ENCODE measurements around the gene MCRIP1. TPM values are rescaled to one million over a fixed set of nuclear protein-coding genes. Genes with fewer than 3 reads are reported as not detected.

MCRIP1 gene
- total and polyA plus RNA-seq, 10 of the 15 experiments (the other 5 are each of a cell fraction or from before 2014, with no cell fraction given): 0.31 to 54.4 (median 30.8) TPM

DNA sequence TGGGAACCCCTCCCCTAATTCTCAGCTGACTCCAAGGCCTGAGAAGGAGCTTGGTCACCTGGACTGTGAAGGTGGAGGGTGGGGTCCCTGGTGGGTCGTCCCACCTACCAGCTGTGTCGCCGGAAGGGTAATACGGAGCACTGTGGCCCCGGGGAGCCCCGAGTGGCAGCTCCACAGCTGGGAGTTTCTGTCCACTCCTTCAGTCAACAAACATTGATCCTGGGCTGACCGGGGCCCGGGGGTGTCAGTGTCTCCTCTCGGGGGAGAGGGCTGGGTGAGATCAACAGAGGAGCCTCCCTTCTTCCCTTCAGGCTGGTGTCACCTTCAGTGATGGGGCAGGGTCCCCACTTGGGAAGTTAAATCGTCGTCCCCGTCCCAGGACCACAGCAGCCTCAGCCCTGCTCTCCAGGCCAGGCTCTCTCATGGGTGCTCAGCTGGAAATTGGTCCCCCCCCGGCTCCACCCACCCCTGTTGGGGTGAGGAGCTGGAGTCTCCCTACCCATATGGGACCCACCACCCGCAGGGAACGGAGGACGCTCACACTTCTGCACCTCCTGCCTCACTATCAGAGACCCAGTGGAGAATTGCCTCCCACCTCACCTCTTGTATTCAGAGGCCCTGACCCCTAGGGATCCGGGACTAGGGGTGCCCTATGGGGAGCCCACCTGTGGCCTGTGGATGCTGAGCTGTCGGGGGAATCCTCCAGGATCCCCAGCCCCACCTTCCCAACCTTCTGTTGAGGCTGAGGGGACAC lies 27.2 kb downstream of the MCRIP1 start:
- ChIA-PET RAD21 (ENCODE audit: unreplicated experiment) (no interaction called here), CTCF (no interaction called here), SMC1A (ENCODE audit: uncharacterized antibody, unreplicated experiment) (no interaction called here), POLR2A (no interaction called here)
- Histone ChIP-seq H3K9me3 (replicated peaks; ENCODE audit: control insufficient read depth, insufficient read depth, low read length) (no peaks in the 10 kb centered on the region), H3K36me3 (ENCODE audit: control insufficient read depth in 2 of 2, insufficient read depth in 2 of 2, low read length in 1 of 2) (no peaks in the 10 kb centered on the region), H3K4me1 (ENCODE audit: control insufficient read depth, insufficient read depth, low read length) (no peaks in the 10 kb centered on the region), H3K4me3 (no peak overlapping the region), H4K20me1 (ENCODE audit: control insufficient read depth, insufficient read depth) (no peaks in the 10 kb centered on the region), H3K4me2 (ENCODE audit: control insufficient read depth, insufficient read depth) (no peak overlapping the region), H2AFZ (ENCODE audit: control insufficient read depth, low read depth, low read length) (no peak overlapping the region), H3K9ac (ENCODE audit: control insufficient read depth, insufficient read depth, low read length) (no peak overlapping the region), H3K79me2 (ENCODE audit: control insufficient read depth, insufficient read depth, low read length) (no peaks in the 10 kb centered on the region), H3K27ac (ENCODE audit: control insufficient read depth, insufficient read depth) (no peak overlapping the region), H3K27me3 (replicated peaks in 1 of 2; ENCODE audit: control insufficient read depth in 2 of 2, insufficient read depth in 2 of 2, low read length in 1 of 2) (peaks cover 1 to 4% of the 10 kb centered on the region in 2 experiments; a peak in 1 of 4 replicates)
- no TSS peak for BruUV-seq (replicated peaks)
- ATAC-seq: no peak
- no peak for FAIRE-seq
- intact Hi-C loops (cut with micrococcal nuclease; ENCODE audit: unreplicated experiment) (no loop called here), in situ Hi-C loops (cut with MboI) (no loop called here)
- 26% methylated on average over 18 of the region's 18 CpGs for WGBS (ENCODE audit: insufficient coverage, insufficient replicate concordance, low lambda C conversion rate, missing lambda C conversion rate)
- no peak for DNase-seq (ENCODE audit: low read depth, low spot score)
- no peak for TF ChIP-seq SUZ12 (IDR thresholded peaks at IDR 0.05; ENCODE audit: unreplicated experiment)
- TF ChIP-seq ZZZ3 (IDR thresholded peaks at IDR 0.05; ENCODE audit: control insufficient read depth, insufficient read length, low read depth): no peak
- TF ChIP-seq, protein P1, sequence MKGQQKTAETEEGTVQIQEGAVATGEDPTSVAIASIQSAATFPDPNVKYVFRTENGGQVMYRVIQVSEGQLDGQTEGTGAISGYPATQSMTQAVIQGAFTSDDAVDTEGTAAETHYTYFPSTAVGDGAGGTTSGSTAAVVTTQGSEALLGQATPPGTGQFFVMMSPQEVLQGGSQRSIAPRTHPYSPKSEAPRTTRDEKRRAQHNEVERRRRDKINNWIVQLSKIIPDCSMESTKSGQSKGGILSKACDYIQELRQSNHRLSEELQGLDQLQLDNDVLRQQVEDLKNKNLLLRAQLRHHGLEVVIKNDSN (IDR thresholded peaks at IDR 0.05; ENCODE audit: borderline replicate concordance, extremely low read length, insufficient read depth, low read depth, low read length): no peak
- TF ChIP-seq JUND (IDR thresholded peaks at IDR 0.05; ENCODE audit: low read depth, low read length): no peak
- no peak for TF ChIP-seq GABPA (IDR thresholded peaks at IDR 0.05; ENCODE audit: low read depth)
- TF ChIP-seq CEBPB (IDR thresholded peaks at IDR 0.05; ENCODE audit: borderline replicate concordance in 1 of 2, low read depth in 2 of 2, low read length in 2 of 2): no peak
- TF ChIP-seq, protein P2, sequence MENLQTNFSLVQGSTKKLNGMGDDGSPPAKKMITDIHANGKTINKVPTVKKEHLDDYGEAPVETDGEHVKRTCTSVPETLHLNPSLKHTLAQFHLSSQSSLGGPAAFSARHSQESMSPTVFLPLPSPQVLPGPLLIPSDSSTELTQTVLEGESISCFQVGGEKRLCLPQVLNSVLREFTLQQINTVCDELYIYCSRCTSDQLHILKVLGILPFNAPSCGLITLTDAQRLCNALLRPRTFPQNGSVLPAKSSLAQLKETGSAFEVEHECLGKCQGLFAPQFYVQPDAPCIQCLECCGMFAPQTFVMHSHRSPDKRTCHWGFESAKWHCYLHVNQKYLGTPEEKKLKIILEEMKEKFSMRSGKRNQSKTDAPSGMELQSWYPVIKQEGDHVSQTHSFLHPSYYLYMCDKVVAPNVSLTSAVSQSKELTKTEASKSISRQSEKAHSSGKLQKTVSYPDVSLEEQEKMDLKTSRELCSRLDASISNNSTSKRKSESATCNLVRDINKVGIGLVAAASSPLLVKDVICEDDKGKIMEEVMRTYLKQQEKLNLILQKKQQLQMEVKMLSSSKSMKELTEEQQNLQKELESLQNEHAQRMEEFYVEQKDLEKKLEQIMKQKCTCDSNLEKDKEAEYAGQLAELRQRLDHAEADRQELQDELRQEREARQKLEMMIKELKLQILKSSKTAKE (IDR thresholded peaks at IDR 0.05; ENCODE audit: low read depth, poor library complexity, severe bottlenecking): no peak
- no peak for TF ChIP-seq TCF12 (IDR thresholded peaks at IDR 0.05; ENCODE audit: low read depth, low read length)
- no peak for TF ChIP-seq NR2C2 (IDR thresholded peaks at IDR 0.05; ENCODE audit: borderline replicate concordance, control insufficient read depth, insufficient read length, low read depth)
- TF ChIP-seq ATF7 (IDR thresholded peaks at IDR 0.05; ENCODE audit: low read depth): no peak
- TF ChIP-seq, protein P3, sequence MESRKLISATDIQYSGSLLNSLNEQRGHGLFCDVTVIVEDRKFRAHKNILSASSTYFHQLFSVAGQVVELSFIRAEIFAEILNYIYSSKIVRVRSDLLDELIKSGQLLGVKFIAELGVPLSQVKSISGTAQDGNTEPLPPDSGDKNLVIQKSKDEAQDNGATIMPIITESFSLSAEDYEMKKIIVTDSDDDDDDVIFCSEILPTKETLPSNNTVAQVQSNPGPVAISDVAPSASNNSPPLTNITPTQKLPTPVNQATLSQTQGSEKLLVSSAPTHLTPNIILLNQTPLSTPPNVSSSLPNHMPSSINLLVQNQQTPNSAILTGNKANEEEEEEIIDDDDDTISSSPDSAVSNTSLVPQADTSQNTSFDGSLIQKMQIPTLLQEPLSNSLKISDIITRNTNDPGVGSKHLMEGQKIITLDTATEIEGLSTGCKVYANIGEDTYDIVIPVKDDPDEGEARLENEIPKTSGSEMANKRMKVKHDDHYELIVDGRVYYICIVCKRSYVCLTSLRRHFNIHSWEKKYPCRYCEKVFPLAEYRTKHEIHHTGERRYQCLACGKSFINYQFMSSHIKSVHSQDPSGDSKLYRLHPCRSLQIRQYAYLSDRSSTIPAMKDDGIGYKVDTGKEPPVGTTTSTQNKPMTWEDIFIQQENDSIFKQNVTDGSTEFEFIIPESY (IDR thresholded peaks at IDR 0.05): no peak
- TF ChIP-seq, protein P4, sequence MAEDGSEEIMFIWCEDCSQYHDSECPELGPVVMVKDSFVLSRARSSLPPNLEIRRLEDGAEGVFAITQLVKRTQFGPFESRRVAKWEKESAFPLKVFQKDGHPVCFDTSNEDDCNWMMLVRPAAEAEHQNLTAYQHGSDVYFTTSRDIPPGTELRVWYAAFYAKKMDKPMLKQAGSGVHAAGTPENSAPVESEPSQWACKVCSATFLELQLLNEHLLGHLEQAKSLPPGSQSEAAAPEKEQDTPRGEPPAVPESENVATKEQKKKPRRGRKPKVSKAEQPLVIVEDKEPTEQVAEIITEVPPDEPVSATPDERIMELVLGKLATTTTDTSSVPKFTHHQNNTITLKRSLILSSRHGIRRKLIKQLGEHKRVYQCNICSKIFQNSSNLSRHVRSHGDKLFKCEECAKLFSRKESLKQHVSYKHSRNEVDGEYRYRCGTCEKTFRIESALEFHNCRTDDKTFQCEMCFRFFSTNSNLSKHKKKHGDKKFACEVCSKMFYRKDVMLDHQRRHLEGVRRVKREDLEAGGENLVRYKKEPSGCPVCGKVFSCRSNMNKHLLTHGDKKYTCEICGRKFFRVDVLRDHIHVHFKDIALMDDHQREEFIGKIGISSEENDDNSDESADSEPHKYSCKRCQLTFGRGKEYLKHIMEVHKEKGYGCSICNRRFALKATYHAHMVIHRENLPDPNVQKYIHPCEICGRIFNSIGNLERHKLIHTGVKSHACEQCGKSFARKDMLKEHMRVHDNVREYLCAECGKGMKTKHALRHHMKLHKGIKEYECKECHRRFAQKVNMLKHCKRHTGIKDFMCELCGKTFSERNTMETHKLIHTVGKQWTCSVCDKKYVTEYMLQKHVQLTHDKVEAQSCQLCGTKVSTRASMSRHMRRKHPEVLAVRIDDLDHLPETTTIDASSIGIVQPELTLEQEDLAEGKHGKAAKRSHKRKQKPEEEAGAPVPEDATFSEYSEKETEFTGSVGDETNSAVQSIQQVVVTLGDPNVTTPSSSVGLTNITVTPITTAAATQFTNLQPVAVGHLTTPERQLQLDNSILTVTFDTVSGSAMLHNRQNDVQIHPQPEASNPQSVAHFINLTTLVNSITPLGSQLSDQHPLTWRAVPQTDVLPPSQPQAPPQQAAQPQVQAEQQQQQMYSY (CRISPR knock-in tag; IDR thresholded peaks at IDR 0.05): no peak
- TF ChIP-seq ZNF622 (IDR thresholded peaks at IDR 0.05): no peak
- no peak for TF ChIP-seq NFXL1 (IDR thresholded peaks at IDR 0.05; ENCODE audit: borderline replicate concordance)
- no peak for TF ChIP-seq RELA (IDR thresholded peaks at IDR 0.05; ENCODE audit: borderline replicate concordance, partially characterized antibody)
